GM21381 (cell line): ENCODE results near the gene LIMS1.
"Not testable (repeated sequence)": the region's sequence is repeated elsewhere in the genome, so short reads cannot be mapped to it uniquely, and the experiment has no call there.

Source experiments
- ATAC-seq: cut with Tn5 transposase; IDR thresholded peaks from one replicate; pipeline ENCODE4 v1.9.1; 2021; ENCODE audit warnings: mild to moderate bottlenecking, moderate library complexity; ENCODE audit not compliant: unreplicated experiment

Gene LIMS1

GRCh38 chr2:108548208-108549003 is 14.1 kb downstream of the LIMS1 start:
- ATAC-seq = no peak

GRCh38 chr2:108552566-108552965 is 18.3 kb downstream of the LIMS1 start:
- ATAC-seq = no peak

- no peak for ATAC-seq
These were observed 19.1 kb downstream of the LIMS1 start for GRCh38 chr2:108553209-108553919.

- no peak for ATAC-seq
These were observed 20.3 kb downstream of the LIMS1 start for GRCh38 chr2:108554528-108554927.

- no peak for ATAC-seq
These were observed 21.3 kb downstream of the LIMS1 start for GRCh38 chr2:108555572-108555971.

- not testable (repeated sequence) for ATAC-seq
These were observed 22.3 kb downstream of the LIMS1 start for GRCh38 chr2:108556581-108556980.

GRCh38 chr2:108560241-108560811 is 26.1 kb downstream of the LIMS1 start:
- ATAC-seq = no peak

- no peak for ATAC-seq
These were observed 26.7 kb downstream of the LIMS1 start for GRCh38 chr2:108560895-108561530.

- ATAC-seq = no peak
These were observed 28.0 kb downstream of the LIMS1 start for GRCh38 chr2:108562274-108562673.

GRCh38 chr2:108564510-108564909 is 30.2 kb downstream of the LIMS1 start:
- no peak for ATAC-seq

- ATAC-seq = peak; percentile 76
These were observed 31.6 kb downstream of the LIMS1 start for GRCh38 chr2:108565778-108566375.

GRCh38 chr2:108570416-108570815 is 36.1 kb downstream of the LIMS1 start:
- ATAC-seq = no peak

GRCh38 chr2:108571286-108571685 is 37.0 kb downstream of the LIMS1 start:
- no peak for ATAC-seq

GRCh38 chr2:108573061-108573460 is 38.8 kb downstream of the LIMS1 start:
- no peak for ATAC-seq

- ATAC-seq = no peak
These were observed 40.1 kb downstream of the LIMS1 start for GRCh38 chr2:108574332-108574731.

GRCh38 chr2:108575132-108575966 is 41.1 kb downstream of the LIMS1 start:
- ATAC-seq = peak; percentile 92

- ATAC-seq = no peak
These were observed 42.8 kb downstream of the LIMS1 start for GRCh38 chr2:108577099-108577498.

GRCh38 chr2:108579623-108580022 is 45.4 kb downstream of the LIMS1 start:
- ATAC-seq = no peak

GRCh38 chr2:108580050-108580449 is 45.8 kb downstream of the LIMS1 start:
- ATAC-seq = no peak

- peak; percentile 59 for ATAC-seq
These were observed 49.7 kb downstream of the LIMS1 start for GRCh38 chr2:108583903-108584520.
